ENCODE data around the gene MEIS1.

MEIS1 gene

GRCh38 chr2:66570471-66570870, 135.5 kb downstream of the MEIS1 start:
- Histone ChIP-seq H3K9me3 (replicated peaks; ENCODE audit: insufficient read depth, low read length) (no peaks in the 10 kb centered on the region), H3K36me3 (replicated peaks; ENCODE audit: insufficient read depth, low read length) (no peaks in the 10 kb centered on the region), H2AFZ (ENCODE audit: low read length) (no peak overlapping the region), H3F3A (ENCODE audit: insufficient read depth, low read length) (no peaks in the 10 kb centered on the region), H3K27me3 (replicated peaks; ENCODE audit: insufficient read depth, low read length) (no peaks in the 10 kb centered on the region), H3K9ac (ENCODE audit: low read length) (no peak overlapping the region), H3K4me1 (ENCODE audit: low read length) (no peaks in the 10 kb centered on the region), H4K20me1 (ENCODE audit: insufficient read depth, low read length) (no peaks in the 10 kb centered on the region), H3K79me2 (ENCODE audit: low read length) (no peaks in the 10 kb centered on the region), H3K4me2 (ENCODE audit: low read depth, low read length) (no peak overlapping the region), H3K4me3 (ENCODE audit: low read length) (no peak overlapping the region), H3K9me2 (replicated peaks; ENCODE audit: insufficient read depth, low read length) (no peaks in the 10 kb centered on the region), H3K27ac (ENCODE audit: low read length) (no peak overlapping the region)
- no peak for TF ChIP-seq EZH2 (optimal IDR thresholded peaks at IDR 0.05; ENCODE audit: low read depth, low read length)
- TF ChIP-seq EZH2phosphoT487 (IDR thresholded peaks at IDR 0.05; ENCODE audit: low read length), result no peak
- TF ChIP-seq CTCF (IDR thresholded peaks at IDR 0.05; ENCODE audit: low read length), result no peak
- DNase-seq, result no peak

GRCh38 chr2:66571918-66572317, 137.0 kb downstream of the MEIS1 start:
- Histone ChIP-seq H2AFZ (ENCODE audit: low read length) (no peak overlapping the region), H3K9ac (ENCODE audit: low read length) (no peak overlapping the region), H3K4me3 (ENCODE audit: low read length) (no peak overlapping the region), H3K9me2 (replicated peaks; ENCODE audit: insufficient read depth, low read length) (no peaks in the 10 kb centered on the region), H4K20me1 (ENCODE audit: insufficient read depth, low read length) (no peaks in the 10 kb centered on the region), H3K27ac (ENCODE audit: low read length) (no peak overlapping the region), H3K27me3 (replicated peaks; ENCODE audit: insufficient read depth, low read length) (no peaks in the 10 kb centered on the region), H3K4me2 (ENCODE audit: low read depth, low read length) (no peak overlapping the region), H3K4me1 (ENCODE audit: low read length) (no peaks in the 10 kb centered on the region), H3K9me3 (replicated peaks; ENCODE audit: insufficient read depth, low read length) (no peaks in the 10 kb centered on the region), H3K79me2 (ENCODE audit: low read length) (no peaks in the 10 kb centered on the region), H3F3A (ENCODE audit: insufficient read depth, low read length) (no peaks in the 10 kb centered on the region), H3K36me3 (replicated peaks; ENCODE audit: insufficient read depth, low read length) (no peaks in the 10 kb centered on the region)
- DNase-seq, result no peak
- TF ChIP-seq EZH2 (optimal IDR thresholded peaks at IDR 0.05; ENCODE audit: low read depth, low read length), result no peak
- TF ChIP-seq CTCF (IDR thresholded peaks at IDR 0.05; ENCODE audit: low read length), result no peak
- no peak for TF ChIP-seq EZH2phosphoT487 (IDR thresholded peaks at IDR 0.05; ENCODE audit: low read length)

- no peaks in the 10 kb centered on the region for H4K20me1 ChIP-seq (ENCODE audit: insufficient read depth, low read length)
- no peaks in the 10 kb centered on the region for H3F3A ChIP-seq (ENCODE audit: insufficient read depth, low read length)
- no peaks in the 10 kb centered on the region for H3K36me3 ChIP-seq (replicated peaks; ENCODE audit: insufficient read depth, low read length)
- no peak overlapping the region for H3K4me3 ChIP-seq (ENCODE audit: low read length)
- H3K9ac ChIP-seq (ENCODE audit: low read length), result no peak overlapping the region
- no peak for DNase-seq
- H3K4me1 ChIP-seq (ENCODE audit: low read length), result no peaks in the 10 kb centered on the region
- no peak for TF ChIP-seq EZH2 (optimal IDR thresholded peaks at IDR 0.05; ENCODE audit: low read depth, low read length)
- TF ChIP-seq CTCF (IDR thresholded peaks at IDR 0.05; ENCODE audit: low read length), result no peak
- no peak for TF ChIP-seq EZH2phosphoT487 (IDR thresholded peaks at IDR 0.05; ENCODE audit: low read length)
- H3K9me2 ChIP-seq (replicated peaks; ENCODE audit: insufficient read depth, low read length), result no peaks in the 10 kb centered on the region
- H3K79me2 ChIP-seq (ENCODE audit: low read length), result no peaks in the 10 kb centered on the region
- no peak overlapping the region for H3K27ac ChIP-seq (ENCODE audit: low read length)
- no peak overlapping the region for H3K4me2 ChIP-seq (ENCODE audit: low read depth, low read length)
- no peaks in the 10 kb centered on the region for H3K9me3 ChIP-seq (replicated peaks; ENCODE audit: insufficient read depth, low read length)
- no peak overlapping the region for H2AFZ ChIP-seq (ENCODE audit: low read length)
- no peaks in the 10 kb centered on the region for H3K27me3 ChIP-seq (replicated peaks; ENCODE audit: insufficient read depth, low read length)
These were observed 137.5 kb downstream of the MEIS1 start for GRCh38 chr2:66572391-66572790.
